D721Med (cell line): ENCODE measurements around the gene CCDC148.

Experiments
- DNase-seq: peaks from one replicate; pipeline ENCODE4 v3.0.0; 2011; ENCODE audit warnings: low spot score; ENCODE audit not compliant: insufficient read length
- FAIRE-seq: peaks from 2 replicates; lab custom pipeline; 2011; peaks lifted over from hg19 to GRCh38; lab: Jason Lieb, UNC
- TF ChIP-seq, protein P1 (sequence below): IDR thresholded peaks from 2 replicates; pipeline ENCODE4 v1.5.1; 2012; ENCODE audit warnings: mild to moderate bottlenecking, control low read depth; ENCODE audit not compliant: insufficient read depth; ENCODE audit errors: missing control alignments

CCDC148 gene

DNA sequence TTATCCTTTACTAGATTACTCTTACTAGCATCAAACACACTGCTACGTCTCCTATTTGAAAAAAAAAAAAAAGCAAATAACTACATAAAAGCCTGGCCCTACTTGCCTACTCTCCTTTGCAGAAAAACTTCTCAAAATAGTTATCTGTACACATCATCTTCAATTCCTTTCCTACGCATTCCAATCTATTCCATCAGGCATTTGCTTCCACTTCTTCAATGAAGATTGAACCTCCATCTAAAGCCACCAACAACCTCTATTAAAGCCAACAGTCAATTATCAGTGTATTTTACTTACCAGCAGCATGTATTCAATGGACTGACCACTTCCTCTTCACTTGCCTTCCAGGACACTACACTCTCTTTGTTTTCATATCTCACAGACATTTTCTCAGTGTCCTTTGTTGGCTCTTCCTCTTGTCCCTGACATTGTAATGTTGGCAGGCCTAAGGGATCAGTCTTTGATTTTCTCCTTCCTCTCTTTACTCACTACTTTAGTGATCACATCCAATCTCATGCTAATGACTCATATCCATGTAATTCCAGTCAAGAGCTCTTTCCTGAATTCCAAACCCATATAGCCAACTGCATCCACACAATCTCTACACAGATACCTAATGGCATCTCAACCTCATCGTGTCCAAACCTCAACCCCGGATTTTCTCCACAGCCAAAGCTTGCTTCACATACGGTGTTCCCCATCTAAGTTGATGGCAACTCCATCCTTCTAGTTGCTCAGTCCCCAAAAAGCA is 131.3 kb downstream of the CCDC148 start:
- no peak for DNase-seq
- no peak for FAIRE-seq
- TF ChIP-seq, protein P1, sequence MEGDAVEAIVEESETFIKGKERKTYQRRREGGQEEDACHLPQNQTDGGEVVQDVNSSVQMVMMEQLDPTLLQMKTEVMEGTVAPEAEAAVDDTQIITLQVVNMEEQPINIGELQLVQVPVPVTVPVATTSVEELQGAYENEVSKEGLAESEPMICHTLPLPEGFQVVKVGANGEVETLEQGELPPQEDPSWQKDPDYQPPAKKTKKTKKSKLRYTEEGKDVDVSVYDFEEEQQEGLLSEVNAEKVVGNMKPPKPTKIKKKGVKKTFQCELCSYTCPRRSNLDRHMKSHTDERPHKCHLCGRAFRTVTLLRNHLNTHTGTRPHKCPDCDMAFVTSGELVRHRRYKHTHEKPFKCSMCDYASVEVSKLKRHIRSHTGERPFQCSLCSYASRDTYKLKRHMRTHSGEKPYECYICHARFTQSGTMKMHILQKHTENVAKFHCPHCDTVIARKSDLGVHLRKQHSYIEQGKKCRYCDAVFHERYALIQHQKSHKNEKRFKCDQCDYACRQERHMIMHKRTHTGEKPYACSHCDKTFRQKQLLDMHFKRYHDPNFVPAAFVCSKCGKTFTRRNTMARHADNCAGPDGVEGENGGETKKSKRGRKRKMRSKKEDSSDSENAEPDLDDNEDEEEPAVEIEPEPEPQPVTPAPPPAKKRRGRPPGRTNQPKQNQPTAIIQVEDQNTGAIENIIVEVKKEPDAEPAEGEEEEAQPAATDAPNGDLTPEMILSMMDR, result no peak

- DNase-seq, result no peak
- no peak for FAIRE-seq
- TF ChIP-seq, protein P1, result no peak
Observed at GRCh38 chr2:158323381-158323780, 133.2 kb downstream of the CCDC148 start.

DNA sequence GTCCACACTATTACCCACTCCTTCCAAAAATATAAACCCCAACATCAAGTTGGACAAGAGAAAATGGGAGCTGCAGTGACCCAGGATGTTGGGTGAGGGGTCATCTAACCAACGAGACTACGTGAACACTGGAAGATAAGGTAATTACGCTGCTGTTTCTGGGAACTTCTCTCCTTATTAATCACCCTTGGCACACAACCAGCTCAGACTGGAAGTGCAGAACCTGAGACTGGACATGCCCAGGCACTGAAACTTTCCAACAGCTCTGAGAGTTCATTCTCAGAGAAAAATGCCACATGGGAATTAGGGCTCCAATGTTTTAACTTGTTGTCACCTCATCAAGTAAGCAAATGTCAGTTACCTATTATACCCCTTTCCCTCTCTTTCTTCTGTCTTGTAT is 135.3 kb downstream of the CCDC148 start:
- FAIRE-seq (no peak), DNase-seq (no peak)
- TF ChIP-seq, protein P1, result no peak

- DNase-seq (no peak), FAIRE-seq (no peak)
- TF ChIP-seq, protein P1, result no peak
Observed at GRCh38 chr2:158319269-158319668, 137.3 kb downstream of the CCDC148 start.

GRCh38 chr2:158317642-158318041 is 138.9 kb downstream of the CCDC148 start:
- no peak for DNase-seq
- FAIRE-seq, result no peak
- TF ChIP-seq, protein P1, result no peak

DNA sequence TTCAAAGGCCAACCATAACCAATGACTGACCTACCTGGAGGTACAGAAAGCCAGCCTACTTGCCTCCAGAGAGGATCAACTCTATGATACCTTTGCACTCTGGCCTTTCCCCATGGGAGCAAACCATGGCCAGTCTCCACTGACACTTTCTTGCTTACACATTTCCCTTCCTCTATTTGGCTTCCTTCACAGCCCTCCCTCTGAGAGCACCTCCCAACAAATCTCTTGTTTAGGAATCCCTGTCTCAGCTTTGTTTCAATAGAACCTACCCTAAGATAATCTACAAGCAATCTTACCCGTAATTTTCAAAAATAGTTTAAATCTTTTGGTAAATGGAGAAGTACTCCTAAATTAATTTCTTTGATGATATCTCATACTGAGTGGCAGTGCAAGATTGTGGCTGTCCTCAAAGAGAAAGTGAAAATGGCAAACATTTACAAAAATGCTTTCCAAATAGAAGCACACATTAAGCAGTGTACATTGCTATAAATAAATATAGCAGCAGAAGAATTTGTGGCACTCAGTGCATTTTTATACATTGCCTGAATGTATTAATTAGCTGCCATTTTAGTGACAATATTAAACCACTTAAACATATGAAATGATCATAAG is 140.6 kb downstream of the CCDC148 start:
- TF ChIP-seq, protein P1, result no peak
- FAIRE-seq (no peak), DNase-seq (no peak)

DNA sequence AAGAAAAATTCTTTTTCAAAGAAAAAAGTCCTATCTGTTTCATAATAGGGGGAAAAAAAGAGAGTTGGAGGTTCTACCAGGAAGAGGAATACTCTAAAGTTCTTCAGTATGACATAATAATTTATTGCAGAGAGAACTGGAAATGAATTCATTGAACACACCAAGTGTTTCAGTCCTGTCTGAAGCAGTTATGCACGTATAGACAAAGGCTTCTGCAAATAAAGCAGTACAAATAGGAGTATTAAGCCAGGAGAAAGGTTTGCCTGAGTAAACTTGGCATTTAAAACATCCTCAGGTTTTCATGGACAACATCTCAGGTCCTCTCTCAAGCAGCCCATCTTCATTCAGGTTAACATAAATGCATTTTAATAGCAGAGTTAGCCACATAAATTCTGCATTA is 141.6 kb downstream of the CCDC148 start:
- FAIRE-seq (no peak), DNase-seq (no peak)
- TF ChIP-seq, protein P1, result no peak
